WTC11 (cell line): ENCODE results near the gene PIGQ. TPM values are rescaled to one million over a fixed set of nuclear protein-coding genes. Genes with fewer than 3 reads are reported as not detected.

Source experiments
- ATAC-seq: fragments of 200-7000 bp; cut with Tn5 transposase; 2 replicates; pipeline ENCODE4 v1.10.0; 2021; ENCODE audit warnings: mild to moderate bottlenecking, moderate library complexity
- CTCF ChIA-PET: fragments of 300-600 bp; sonication (Branson Sonifier 250); formaldehyde crosslinking; loops from one replicate; lab custom pipeline; 2021; ENCODE audit warnings: antibody characterized with exemption; lab: Charles Lee
- POLR2A ChIA-PET: fragments of 350-600 bp; sonication (Branson Sonifier 250); formaldehyde crosslinking; loops from one replicate; lab custom pipeline; 2021; ENCODE audit warnings: antibody characterized with exemption; lab: Charles Lee
- DNase-seq: peaks from one replicate; pipeline ENCODE4 v3.0.0; 2021; ENCODE audit warnings: low spot score
- H3K27ac Mint-ChIP-seq: 2 replicates; pipeline ENCODE4 v1.8.0; 2021; ENCODE audit warnings: mixed read lengths
- H3K27me3 Mint-ChIP-seq: 2 replicates; pipeline ENCODE4 v1.8.0; 2021; ENCODE audit warnings: low read depth, mild to moderate bottlenecking, moderate library complexity, mixed read lengths
- H3K36me3 Mint-ChIP-seq: 2 replicates; pipeline ENCODE4 v1.8.0; 2021; ENCODE audit warnings: mixed read lengths
- H3K4me1 Mint-ChIP-seq: 2 replicates; pipeline ENCODE4 v1.8.0; 2022; ENCODE audit warnings: mixed read lengths
- H3K4me3 Mint-ChIP-seq: 2 replicates; pipeline ENCODE4 v1.8.0; 2021; ENCODE audit warnings: mild to moderate bottlenecking, moderate library complexity, mixed read lengths
- H3K9me3 Mint-ChIP-seq: 2 replicates; pipeline ENCODE4 v1.8.0; 2021; ENCODE audit warnings: mixed read lengths
- ESRRA ChIP-seq: sonication (generic); formaldehyde crosslinking; IDR thresholded peaks from 2 replicates; pipeline ENCODE4 v1.8.1; 2022; ENCODE audit warnings: mild to moderate bottlenecking, missing genetic modification reagents, borderline replicate concordance
- FOXJ3 ChIP-seq: sonication (generic); formaldehyde crosslinking; IDR thresholded peaks from 2 replicates; pipeline ENCODE4 v1.9.0; 2021; ENCODE audit warnings: missing genetic modification reagents, mild to moderate bottlenecking, borderline replicate concordance
- GRHL2 ChIP-seq: fragments of 250-450 bp; sonication (Bioruptor Pico); IDR thresholded peaks from 2 replicates; pipeline ENCODE4 v1.8.0; 2022; ENCODE audit warnings: mild to moderate bottlenecking, moderate library complexity; ENCODE audit not compliant: insufficient replicate concordance, severe bottlenecking
- RELA ChIP-seq: sonication (generic); formaldehyde crosslinking; IDR thresholded peaks from 2 replicates; pipeline ENCODE4 v1.8.1; 2022; ENCODE audit warnings: missing genetic modification reagents, mild to moderate bottlenecking, borderline replicate concordance
- ZNF219 ChIP-seq: sonication (generic); formaldehyde crosslinking; IDR thresholded peaks from 2 replicates; pipeline ENCODE4 v1.8.0; 2023; ENCODE audit warnings: missing genetic modification reagents, mild to moderate bottlenecking, borderline replicate concordance
- total RNA-seq: library from RNA; stranded (reverse); gene quantifications from 3 replicates; pipeline ENCODE4 v1.2.3, GENCODE V29; 2021
- TF ChIP-seq, protein P1 (sequence below): sonication (generic); formaldehyde crosslinking; conservative IDR thresholded peaks from 2 replicates; pipeline ENCODE4 v1.8.1; 2022; ENCODE audit warnings: mild to moderate bottlenecking, missing genetic modification reagents
- TF ChIP-seq, protein P2 (sequence below): sonication (generic); formaldehyde crosslinking; IDR thresholded peaks from 2 replicates; pipeline ENCODE4 v1.8.1; 2023; ENCODE audit warnings: mild to moderate bottlenecking, moderate library complexity, missing genetic modification reagents
- TF ChIP-seq, protein P3 (sequence below): fragments of 250-450 bp; sonication (Bioruptor Pico); IDR thresholded peaks from 2 replicates; pipeline ENCODE4 v1.9.0; 2021; ENCODE audit warnings: mild to moderate bottlenecking, borderline replicate concordance
- TF ChIP-seq, protein P4 (sequence below): sonication (generic); formaldehyde crosslinking; IDR thresholded peaks from 2 replicates; pipeline ENCODE4 v1.8.1; 2022; ENCODE audit warnings: missing genetic modification reagents, borderline replicate concordance
- TF ChIP-seq, protein P5 (sequence below): sonication (generic); formaldehyde crosslinking; IDR thresholded peaks from 2 replicates; pipeline ENCODE4 v1.8.1; 2023; ENCODE audit warnings: mild to moderate bottlenecking, missing genetic modification reagents, borderline replicate concordance

Gene PIGQ
- total RNA-seq, 1 experiment from 2014 or later, result 63.7 TPM

DNA sequence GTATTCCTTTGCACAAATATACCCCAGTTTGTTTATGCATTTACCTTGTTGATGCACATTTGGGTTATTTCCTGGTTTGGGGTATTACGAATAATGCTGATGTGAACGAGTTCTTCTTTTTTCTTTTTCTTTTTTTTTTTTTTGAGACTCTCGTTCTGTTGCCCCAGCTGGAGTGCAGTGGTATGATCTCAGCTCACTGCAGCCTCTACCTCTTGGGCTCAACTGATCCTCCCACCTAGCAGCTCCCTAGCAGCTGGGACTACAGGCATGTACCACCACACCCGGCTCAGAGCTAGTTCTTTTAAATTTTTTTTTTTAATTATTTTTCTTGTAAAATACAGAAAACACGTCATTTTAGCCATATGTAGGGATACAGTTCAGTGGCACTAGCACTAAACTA lies 34.2 kb downstream of the PIGQ start (continued):
- TF ChIP-seq, protein P1, sequence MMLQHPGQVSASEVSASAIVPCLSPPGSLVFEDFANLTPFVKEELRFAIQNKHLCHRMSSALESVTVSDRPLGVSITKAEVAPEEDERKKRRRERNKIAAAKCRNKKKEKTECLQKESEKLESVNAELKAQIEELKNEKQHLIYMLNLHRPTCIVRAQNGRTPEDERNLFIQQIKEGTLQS (CRISPR knock-in tag), result no peak
- TF ChIP-seq, protein P2, sequence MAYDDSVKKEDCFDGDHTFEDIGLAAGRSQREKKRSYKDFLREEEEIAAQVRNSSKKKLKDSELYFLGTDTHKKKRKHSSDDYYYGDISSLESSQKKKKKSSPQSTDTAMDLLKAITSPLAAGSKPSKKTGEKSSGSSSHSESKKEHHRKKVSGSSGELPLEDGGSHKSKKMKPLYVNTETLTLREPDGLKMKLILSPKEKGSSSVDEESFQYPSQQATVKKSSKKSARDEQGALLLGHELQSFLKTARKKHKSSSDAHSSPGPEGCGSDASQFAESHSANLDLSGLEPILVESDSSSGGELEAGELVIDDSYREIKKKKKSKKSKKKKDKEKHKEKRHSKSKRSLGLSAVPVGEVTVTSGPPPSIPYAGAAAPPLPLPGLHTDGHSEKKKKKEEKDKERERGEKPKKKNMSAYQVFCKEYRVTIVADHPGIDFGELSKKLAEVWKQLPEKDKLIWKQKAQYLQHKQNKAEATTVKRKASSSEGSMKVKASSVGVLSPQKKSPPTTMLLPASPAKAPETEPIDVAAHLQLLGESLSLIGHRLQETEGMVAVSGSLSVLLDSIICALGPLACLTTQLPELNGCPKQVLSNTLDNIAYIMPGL (CRISPR knock-in tag), result no peak
- TF ChIP-seq GRHL2 (CRISPR knock-in tag) (no peak), ESRRA (no peak), FOXJ3 (CRISPR knock-in tag) (no peak)
- TF ChIP-seq, protein P3, sequence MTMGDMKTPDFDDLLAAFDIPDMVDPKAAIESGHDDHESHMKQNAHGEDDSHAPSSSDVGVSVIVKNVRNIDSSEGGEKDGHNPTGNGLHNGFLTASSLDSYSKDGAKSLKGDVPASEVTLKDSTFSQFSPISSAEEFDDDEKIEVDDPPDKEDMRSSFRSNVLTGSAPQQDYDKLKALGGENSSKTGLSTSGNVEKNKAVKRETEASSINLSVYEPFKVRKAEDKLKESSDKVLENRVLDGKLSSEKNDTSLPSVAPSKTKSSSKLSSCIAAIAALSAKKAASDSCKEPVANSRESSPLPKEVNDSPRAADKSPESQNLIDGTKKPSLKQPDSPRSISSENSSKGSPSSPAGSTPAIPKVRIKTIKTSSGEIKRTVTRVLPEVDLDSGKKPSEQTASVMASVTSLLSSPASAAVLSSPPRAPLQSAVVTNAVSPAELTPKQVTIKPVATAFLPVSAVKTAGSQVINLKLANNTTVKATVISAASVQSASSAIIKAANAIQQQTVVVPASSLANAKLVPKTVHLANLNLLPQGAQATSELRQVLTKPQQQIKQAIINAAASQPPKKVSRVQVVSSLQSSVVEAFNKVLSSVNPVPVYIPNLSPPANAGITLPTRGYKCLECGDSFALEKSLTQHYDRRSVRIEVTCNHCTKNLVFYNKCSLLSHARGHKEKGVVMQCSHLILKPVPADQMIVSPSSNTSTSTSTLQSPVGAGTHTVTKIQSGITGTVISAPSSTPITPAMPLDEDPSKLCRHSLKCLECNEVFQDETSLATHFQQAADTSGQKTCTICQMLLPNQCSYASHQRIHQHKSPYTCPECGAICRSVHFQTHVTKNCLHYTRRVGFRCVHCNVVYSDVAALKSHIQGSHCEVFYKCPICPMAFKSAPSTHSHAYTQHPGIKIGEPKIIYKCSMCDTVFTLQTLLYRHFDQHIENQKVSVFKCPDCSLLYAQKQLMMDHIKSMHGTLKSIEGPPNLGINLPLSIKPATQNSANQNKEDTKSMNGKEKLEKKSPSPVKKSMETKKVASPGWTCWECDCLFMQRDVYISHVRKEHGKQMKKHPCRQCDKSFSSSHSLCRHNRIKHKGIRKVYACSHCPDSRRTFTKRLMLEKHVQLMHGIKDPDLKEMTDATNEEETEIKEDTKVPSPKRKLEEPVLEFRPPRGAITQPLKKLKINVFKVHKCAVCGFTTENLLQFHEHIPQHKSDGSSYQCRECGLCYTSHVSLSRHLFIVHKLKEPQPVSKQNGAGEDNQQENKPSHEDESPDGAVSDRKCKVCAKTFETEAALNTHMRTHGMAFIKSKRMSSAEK (CRISPR knock-in tag), result no peak
- TF ChIP-seq, protein P4, sequence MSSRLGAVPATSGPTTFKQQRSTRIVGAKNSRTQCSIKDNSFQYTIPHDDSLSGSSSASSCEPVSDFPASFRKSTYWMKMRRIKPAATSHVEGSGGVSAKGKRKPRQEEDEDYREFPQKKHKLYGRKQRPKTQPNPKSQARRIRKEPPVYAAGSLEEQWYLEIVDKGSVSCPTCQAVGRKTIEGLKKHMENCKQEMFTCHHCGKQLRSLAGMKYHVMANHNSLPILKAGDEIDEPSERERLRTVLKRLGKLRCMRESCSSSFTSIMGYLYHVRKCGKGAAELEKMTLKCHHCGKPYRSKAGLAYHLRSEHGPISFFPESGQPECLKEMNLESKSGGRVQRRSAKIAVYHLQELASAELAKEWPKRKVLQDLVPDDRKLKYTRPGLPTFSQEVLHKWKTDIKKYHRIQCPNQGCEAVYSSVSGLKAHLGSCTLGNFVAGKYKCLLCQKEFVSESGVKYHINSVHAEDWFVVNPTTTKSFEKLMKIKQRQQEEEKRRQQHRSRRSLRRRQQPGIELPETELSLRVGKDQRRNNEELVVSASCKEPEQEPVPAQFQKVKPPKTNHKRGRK, result no peak

DNA sequence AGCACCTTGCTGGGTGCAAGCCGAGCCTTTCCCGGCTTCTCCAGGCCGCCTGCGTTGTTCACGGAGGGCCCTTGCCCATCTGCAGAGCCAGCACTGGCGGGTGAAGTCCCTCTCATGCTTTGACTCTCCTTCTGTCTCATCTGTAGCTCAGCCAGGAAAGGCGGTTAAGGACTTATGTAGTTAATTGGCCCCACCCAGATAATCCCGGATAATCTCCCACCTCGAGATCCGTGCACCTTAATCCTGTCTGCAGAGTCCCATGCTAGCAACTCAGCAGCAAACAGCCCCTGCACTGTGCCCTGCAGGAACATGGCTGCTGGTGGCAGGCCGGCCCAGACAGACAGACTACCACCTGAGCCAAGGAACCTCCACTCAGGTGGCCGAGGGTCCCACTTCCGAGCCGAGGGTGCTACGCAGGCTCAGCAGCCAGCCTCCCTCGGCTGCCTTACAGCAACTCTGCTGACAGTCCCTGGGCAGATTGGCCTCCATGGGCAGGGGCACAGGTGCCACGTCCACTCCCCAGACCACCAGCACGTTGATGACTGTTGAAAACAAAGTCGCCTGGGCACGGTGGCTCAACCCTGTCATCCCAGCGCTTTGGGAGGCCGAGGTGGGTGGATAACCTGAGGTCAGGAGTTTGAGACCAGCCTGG lies 37.0 kb downstream of the PIGQ start:
- TF ChIP-seq, protein P5, sequence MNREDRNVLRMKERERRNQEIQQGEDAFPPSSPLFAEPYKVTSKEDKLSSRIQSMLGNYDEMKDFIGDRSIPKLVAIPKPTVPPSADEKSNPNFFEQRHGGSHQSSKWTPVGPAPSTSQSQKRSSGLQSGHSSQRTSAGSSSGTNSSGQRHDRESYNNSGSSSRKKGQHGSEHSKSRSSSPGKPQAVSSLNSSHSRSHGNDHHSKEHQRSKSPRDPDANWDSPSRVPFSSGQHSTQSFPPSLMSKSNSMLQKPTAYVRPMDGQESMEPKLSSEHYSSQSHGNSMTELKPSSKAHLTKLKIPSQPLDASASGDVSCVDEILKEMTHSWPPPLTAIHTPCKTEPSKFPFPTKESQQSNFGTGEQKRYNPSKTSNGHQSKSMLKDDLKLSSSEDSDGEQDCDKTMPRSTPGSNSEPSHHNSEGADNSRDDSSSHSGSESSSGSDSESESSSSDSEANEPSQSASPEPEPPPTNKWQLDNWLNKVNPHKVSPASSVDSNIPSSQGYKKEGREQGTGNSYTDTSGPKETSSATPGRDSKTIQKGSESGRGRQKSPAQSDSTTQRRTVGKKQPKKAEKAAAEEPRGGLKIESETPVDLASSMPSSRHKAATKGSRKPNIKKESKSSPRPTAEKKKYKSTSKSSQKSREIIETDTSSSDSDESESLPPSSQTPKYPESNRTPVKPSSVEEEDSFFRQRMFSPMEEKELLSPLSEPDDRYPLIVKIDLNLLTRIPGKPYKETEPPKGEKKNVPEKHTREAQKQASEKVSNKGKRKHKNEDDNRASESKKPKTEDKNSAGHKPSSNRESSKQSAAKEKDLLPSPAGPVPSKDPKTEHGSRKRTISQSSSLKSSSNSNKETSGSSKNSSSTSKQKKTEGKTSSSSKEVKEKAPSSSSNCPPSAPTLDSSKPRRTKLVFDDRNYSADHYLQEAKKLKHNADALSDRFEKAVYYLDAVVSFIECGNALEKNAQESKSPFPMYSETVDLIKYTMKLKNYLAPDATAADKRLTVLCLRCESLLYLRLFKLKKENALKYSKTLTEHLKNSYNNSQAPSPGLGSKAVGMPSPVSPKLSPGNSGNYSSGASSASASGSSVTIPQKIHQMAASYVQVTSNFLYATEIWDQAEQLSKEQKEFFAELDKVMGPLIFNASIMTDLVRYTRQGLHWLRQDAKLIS (CRISPR knock-in tag), result no peak
- TF ChIP-seq RELA (CRISPR knock-in tag), result no peak
- POLR2A ChIA-PET, result no interaction called here
- Mint-ChIP-seq H3K9me3 (peaks cover 12% of the 10 kb centered on the region), H3K4me1 (peaks cover 8% of the 10 kb centered on the region), H3K27ac (no peak overlapping the region), H3K27me3 (no peaks in the 10 kb centered on the region), H3K4me3 (no peak overlapping the region), H3K36me3 (peaks cover 17% of the 10 kb centered on the region)
- DNase-seq, result no peak
- no peak for ATAC-seq
- CTCF ChIA-PET, result interaction anchor here (0.7 kb wide), 1 partner anchor 16 kb away, joined by 3 read pairs; no protein-coding TSS in a partner anchor

DNA sequence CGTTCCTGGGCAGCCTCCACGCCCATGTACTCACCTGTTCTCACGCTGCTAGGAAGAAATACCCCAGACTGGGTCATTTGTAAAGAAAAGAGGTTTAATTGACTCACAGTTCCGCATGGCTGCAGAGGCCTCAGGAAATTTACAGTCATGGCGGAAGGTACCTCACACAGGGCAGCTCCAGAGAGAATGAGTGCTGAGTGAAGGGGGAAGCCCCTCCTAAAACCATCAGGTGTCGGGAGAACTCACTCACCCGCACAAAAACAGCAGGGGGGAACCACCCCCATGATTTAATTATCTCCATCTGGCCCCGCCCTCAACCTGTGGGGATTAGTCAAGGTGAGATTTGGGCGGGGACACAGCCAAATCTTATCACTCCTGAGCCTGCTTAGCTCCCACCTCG lies 38.3 kb downstream of the PIGQ start:
- DNase-seq (no peak), ATAC-seq (no peak)
- Mint-ChIP-seq H3K4me3 (no peak overlapping the region), H3K36me3 (peaks cover 17% of the 10 kb centered on the region), H3K27ac (peak overlapping the region; percentile 85), H3K4me1 (peaks cover 8% of the 10 kb centered on the region), H3K27me3 (no peaks in the 10 kb centered on the region), H3K9me3 (peaks cover 12% of the 10 kb centered on the region)
- POLR2A ChIA-PET, result no interaction called here
- CTCF ChIA-PET, result interaction anchor here (0.7 to 1.7 kb wide), 4 partner anchors 15 to 234 kb away, joined by 3 to 6 read pairs (median 4); no protein-coding TSS in a partner anchor
- no peak for TF ChIP-seq ZNF219 (CRISPR knock-in tag)
- TF ChIP-seq, all 79 proteins: peak for 0
